H1 (cell line): ENCODE data around the gene ARHGEF38.
"Not testable (repeated sequence)": the region's sequence is repeated elsewhere in the genome, so short reads cannot be mapped to it uniquely, and the experiment has no call there.

Experiments
- CHD1 ChIP-seq: IDR thresholded peaks from 2 replicates; pipeline ENCODE4 v1.6.1; 2012; ENCODE audit warnings: low read depth, low read length, improper control_type of control experiment
- CTCF ChIP-seq, 3 experiments: IDR thresholded peaks; 1 replicate in 2 of 3; 2 replicates in 1 of 3; pipeline versions ENCODE4 v1.5.1 to v1.6.1; 2011; ENCODE audit warnings: low read length in 3 of 3, mild to moderate bottlenecking in 3 of 3, inconsistent platforms in 2 of 3, low read depth in 1 of 3, moderate library complexity in 1 of 3; ENCODE audit not compliant: insufficient read depth in 1 of 3; ENCODE audit errors: control extremely low read depth in 1 of 3
- EP300 ChIP-seq, 2 experiments: IDR thresholded peaks; 1 replicate in 1 of 2; 2 replicates in 1 of 2; pipeline ENCODE4 v1.6.1; 2011 to 2012; ENCODE audit warnings: low read depth in 2 of 2, low read length in 2 of 2, mild to moderate bottlenecking in 2 of 2, borderline replicate concordance in 1 of 2, inconsistent platforms in 1 of 2, moderate library complexity in 1 of 2
- EZH2 ChIP-seq: fragments of 200-600 bp; sonication (generic); IDR thresholded peaks from 2 replicates; pipeline ENCODE4 v1.7.1; 2012; ENCODE audit warnings: low read depth, mild to moderate bottlenecking, moderate library complexity, low read length, inconsistent platforms; ENCODE audit not compliant: severe bottlenecking
- HDAC2 ChIP-seq, 2 experiments: fragments of 300-600 bp in 1 of 2; sonication (generic) in 1 of 2; IDR thresholded peaks; 2 replicates each; pipeline ENCODE4 v1.6.1; 2011 to 2012; ENCODE audit warnings: low read depth in 2 of 2, low read length in 2 of 2, mild to moderate bottlenecking in 2 of 2, moderate library complexity in 2 of 2, borderline replicate concordance in 1 of 2, inconsistent platforms in 1 of 2
- KDM5A ChIP-seq: fragments of 200-600 bp; IDR thresholded peaks from 2 replicates; pipeline ENCODE4 v1.7.1; 2012; ENCODE audit warnings: mild to moderate bottlenecking, low read length, inconsistent platforms, mixed read lengths
- NRF1 ChIP-seq: IDR thresholded peaks from 2 replicates; pipeline ENCODE4 v1.6.1; 2011; ENCODE audit warnings: mild to moderate bottlenecking, low read depth, low read length, improper control_type of control experiment
- POLR2A ChIP-seq, 2 experiments: IDR thresholded peaks; 1 replicate in 1 of 2; 2 replicates in 1 of 2; pipeline ENCODE4 v1.6.1; 2011; ENCODE audit warnings: low read depth in 2 of 2, low read length in 2 of 2, mild to moderate bottlenecking in 2 of 2; ENCODE audit errors: control extremely low read depth in 1 of 2
- RBBP5 ChIP-seq: IDR thresholded peaks from 2 replicates; pipeline ENCODE4 v1.7.1; 2012; ENCODE audit warnings: low read depth, mild to moderate bottlenecking, inconsistent platforms, low read length, moderate library complexity, borderline replicate concordance
- RFX5 ChIP-seq: IDR thresholded peaks from 2 replicates; pipeline ENCODE4 v1.6.1; 2011; ENCODE audit warnings: low read depth, low read length, improper control_type of control experiment, borderline replicate concordance
- TAF1 ChIP-seq: IDR thresholded peaks from 2 replicates; pipeline ENCODE4 v1.6.1; 2011; ENCODE audit warnings: mild to moderate bottlenecking, low read depth, low read length
- TCF12 ChIP-seq: IDR thresholded peaks from 2 replicates; pipeline ENCODE4 v1.6.1; 2011; ENCODE audit warnings: low read depth, mild to moderate bottlenecking, low read length
- ZNF274 ChIP-seq: IDR thresholded peaks from 2 replicates; pipeline ENCODE4 v1.7.0; 2012; ENCODE audit warnings: low read length, borderline replicate concordance; ENCODE audit errors: extremely low read depth

GRCh38 chr4:105694812-105695211, 142.4 kb downstream of the ARHGEF38 start:
- TF ChIP-seq HDAC2 (IDR thresholded peaks at IDR 0.05; ENCODE audit: borderline replicate concordance in 1 of 2, low read depth in 2 of 2, low read length in 2 of 2); TAF1; TCF12; ZNF274; EZH2; KDM5A; CHD1; POLR2A (IDR thresholded peaks at IDR 0.05; ENCODE audit: control extremely low read depth in 1 of 2, low read depth in 2 of 2, low read length in 2 of 2); EP300 (IDR thresholded peaks at IDR 0.05; ENCODE audit: borderline replicate concordance in 1 of 2, low read depth in 2 of 2, low read length in 2 of 2); RFX5; RBBP5; NRF1: not testable (repeated sequence)
- TF ChIP-seq CTCF (IDR thresholded peaks at IDR 0.05; ENCODE audit: control extremely low read depth in 1 of 3, insufficient read depth in 1 of 3, low read depth in 1 of 3, low read length in 3 of 3) = peak in 2 of 3 experiments; percentile 6 to 7; a peak in 2 of 4 replicates
